ENCODE data around the gene TMEM134.

GRCh38 chr11:67498544-67498972 lies 29.5 kb upstream of the TMEM134 start:
- no peak for TF ChIP-seq CTCF (conservative IDR thresholded peaks at IDR 0.05; ENCODE audit: low read depth, low read length)
- TF ChIP-seq EZH2phosphoT487 (IDR thresholded peaks at IDR 0.05; ENCODE audit: borderline replicate concordance, low read length): no peak
